Neural progenitor cell (in vitro differentiated cells): ENCODE measurements around the gene E4F1.

Experiments
- CTCF ChIP-seq: fragments of 200-600 bp; sonication (generic); IDR thresholded peaks from 2 replicates; pipeline ENCODE4 v1.5.1; 2017; ENCODE audit warnings: antibody characterized with exemption, mild to moderate bottlenecking
- EZH2 ChIP-seq: fragments of 200-600 bp; sonication (generic); IDR thresholded peaks from 2 replicates; pipeline ENCODE4 v1.6.1; 2017; ENCODE audit warnings: antibody characterized with exemption, mild to moderate bottlenecking, moderate library complexity
- EZH2phosphoT487 ChIP-seq: fragments of 200-600 bp; sonication (generic); IDR thresholded peaks from 2 replicates; pipeline ENCODE4 v1.6.1; 2017; ENCODE audit warnings: antibody characterized with exemption

GRCh38 chr16:2228161-2228824 lies 4.9 kb downstream of the E4F1 start:
- TF ChIP-seq CTCF (no peak), EZH2 (no peak), EZH2phosphoT487 (no peak)
